IMR-90 (cell line): Measurements from ENCODE around the gene ACSL1. TPM values are rescaled to one million over a fixed set of nuclear protein-coding genes. Genes with fewer than 3 reads are reported as not detected.

Experiments
- ATAC-seq: fragments of 200-7000 bp; cut with Tn5 transposase; 2 replicates; pipeline ENCODE4 v1.9.1; 2020; ENCODE audit warnings: low read depth, mild to moderate bottlenecking, moderate library complexity
- BruUV-seq: library from RNA; stranded (reverse); fragments of 400-500 nt; replicated peaks from 2 replicates; lab custom pipeline; 2021; lab: Mats Ljungman, UMichigan
- CTCF ChIA-PET: fragments of 300-600 bp; formaldehyde crosslinking; extraction: SDS; loops from one replicate; lab custom pipeline; 2021; ENCODE audit warnings: antibody characterized with exemption; lab: Yijun Ruan, JAX
- POLR2A ChIA-PET: fragments of 300-600 bp; sonication (Branson Sonifier 250); formaldehyde crosslinking; loops from one replicate; lab custom pipeline; 2022; ENCODE audit warnings: antibody characterized with exemption; ENCODE audit not compliant: unreplicated experiment; lab: Charles Lee
- DNase-seq: peaks from one replicate; pipeline ENCODE4 v3.0.0; 2013
- H2AFZ ChIP-seq: replicated peaks from 2 replicates; pipeline ENCODE3; 2013; ENCODE audit warnings: low read length, mild to moderate bottlenecking; ENCODE audit not compliant: poor library complexity
- H2AK5ac ChIP-seq: 2 replicates; pipeline ENCODE4 v1.6.1; 2013; ENCODE audit warnings: low read depth, low read length, inconsistent platforms
- H2AK9ac ChIP-seq: replicated peaks from 2 replicates; pipeline ENCODE3; 2013; ENCODE audit warnings: mild to moderate bottlenecking, low read depth, low read length, moderate library complexity; ENCODE audit not compliant: poor library complexity
- H2BK120ac ChIP-seq: 2 replicates; pipeline ENCODE4 v1.6.1; 2013; ENCODE audit warnings: low read depth, low read length, inconsistent platforms
- H2BK15ac ChIP-seq: 3 replicates; pipeline ENCODE4 v1.6.1; 2013; ENCODE audit warnings: low read depth, low read length, inconsistent platforms
- H2BK20ac ChIP-seq: 2 replicates; pipeline ENCODE4 v1.6.1; 2013; ENCODE audit warnings: low read depth, mild to moderate bottlenecking, inconsistent platforms, low read length, moderate library complexity
- H2BK5ac ChIP-seq: 2 replicates; pipeline ENCODE4 v1.6.1; 2013; ENCODE audit warnings: mild to moderate bottlenecking, low read depth, low read length, inconsistent platforms; ENCODE audit not compliant: poor library complexity, severe bottlenecking
- H3K14ac ChIP-seq: replicated peaks from 2 replicates; pipeline ENCODE4 v1.6.1; 2013; ENCODE audit warnings: low read depth, low read length, inconsistent platforms
- H3K18ac ChIP-seq: 2 replicates; pipeline ENCODE4 v1.6.1; 2013; ENCODE audit warnings: low read depth, low read length, control low read depth
- H3K23ac ChIP-seq: 2 replicates; pipeline ENCODE4 v1.6.1; 2013; ENCODE audit warnings: low read depth, low read length, inconsistent platforms
- H3K27ac ChIP-seq: 2 replicates; pipeline ENCODE4 v1.5.1; 2013; ENCODE audit warnings: mild to moderate bottlenecking, control low read depth, low read length; ENCODE audit not compliant: insufficient read depth
- H3K27me3 ChIP-seq: 2 replicates; pipeline ENCODE4 v1.6.1; 2013; ENCODE audit warnings: low read length; ENCODE audit not compliant: control insufficient read depth, insufficient read depth
- H3K36me3 ChIP-seq: 2 replicates; pipeline ENCODE4 v1.6.1; 2013; ENCODE audit warnings: low read length, mixed read lengths; ENCODE audit not compliant: control insufficient read depth, insufficient read depth
- H3K4ac ChIP-seq: 2 replicates; pipeline ENCODE4 v1.6.1; 2013; ENCODE audit warnings: low read depth, low read length, inconsistent platforms
- H3K4me1 ChIP-seq: 2 replicates; pipeline ENCODE4 v1.6.1; 2013; ENCODE audit warnings: low read length, mixed read lengths; ENCODE audit not compliant: control insufficient read depth, insufficient read depth
- H3K4me2 ChIP-seq: 2 replicates; pipeline ENCODE4 v1.6.1; 2013; ENCODE audit warnings: low read depth, mild to moderate bottlenecking, control low read depth, low read length, moderate library complexity
- H3K4me3 ChIP-seq: 2 replicates; pipeline ENCODE4 v1.5.1; 2013; ENCODE audit warnings: low read depth, mild to moderate bottlenecking, control low read depth, low read length, moderate library complexity; ENCODE audit not compliant: insufficient read depth
- H3K56ac ChIP-seq: 2 replicates; pipeline ENCODE4 v1.6.1; 2013; ENCODE audit warnings: low read length, inconsistent platforms; ENCODE audit not compliant: insufficient read depth; ENCODE audit errors: extremely low read depth
- H3K79me1 ChIP-seq, 2 experiments: 2 replicates each; pipeline ENCODE4 v1.6.1; 2013; ENCODE audit warnings: low read length in 2 of 2, inconsistent platforms in 1 of 2, low read depth in 1 of 2
- H3K9ac ChIP-seq: 2 replicates; pipeline ENCODE4 v1.6.1; 2013; ENCODE audit warnings: low read depth, low read length, control low read depth
- H3K9me1 ChIP-seq: 2 replicates; pipeline ENCODE4 v1.6.1; 2013; ENCODE audit warnings: low read length, inconsistent platforms; ENCODE audit not compliant: insufficient read depth
- H3K9me3 ChIP-seq: 2 replicates; pipeline ENCODE4 v1.6.1; 2013; ENCODE audit warnings: low read length; ENCODE audit not compliant: control insufficient read depth, insufficient read depth
- H4K20me1 ChIP-seq: 2 replicates; pipeline ENCODE4 v1.6.1; 2013; ENCODE audit warnings: low read length, inconsistent platforms; ENCODE audit not compliant: insufficient read depth
- H4K5ac ChIP-seq: 2 replicates; pipeline ENCODE4 v1.6.1; 2013; ENCODE audit warnings: mild to moderate bottlenecking, low read depth, low read length, control low read depth
- H4K8ac ChIP-seq, 2 experiments: 2 replicates each; pipeline ENCODE4 v1.6.1; 2013; ENCODE audit warnings: low read depth in 2 of 2, low read length in 2 of 2, control low read depth in 1 of 2, inconsistent platforms in 1 of 2
- H4K91ac ChIP-seq: 2 replicates; pipeline ENCODE4 v1.6.1; 2013; ENCODE audit warnings: low read depth, low read length, inconsistent platforms; ENCODE audit not compliant: insufficient read depth
- BHLHE40 ChIP-seq: fragments of 150-350 bp; IDR thresholded peaks from 2 replicates; pipeline ENCODE4 v1.6.1; 2016; ENCODE audit warnings: mild to moderate bottlenecking, low read depth, low read length
- CEBPB ChIP-seq: IDR thresholded peaks from 2 replicates; pipeline ENCODE4 v1.6.1; 2012; ENCODE audit warnings: low read depth, low read length, improper control_type of control experiment
- CTCF ChIP-seq: conservative IDR thresholded peaks from 2 replicates; pipeline ENCODE4 v1.5.1; 2012; ENCODE audit warnings: mild to moderate bottlenecking, low read depth, low read length, improper control_type of control experiment
- ELK1 ChIP-seq: fragments of 150-350 bp; IDR thresholded peaks from 2 replicates; pipeline ENCODE4 v1.6.1; 2016; ENCODE audit warnings: low read depth, mild to moderate bottlenecking, low read length, moderate library complexity, borderline replicate concordance
- FOS ChIP-seq: fragments of 150-350 bp; IDR thresholded peaks from 2 replicates; pipeline ENCODE4 v1.6.1; 2016; ENCODE audit warnings: low read depth, low read length
- MAZ ChIP-seq: IDR thresholded peaks from 2 replicates; pipeline ENCODE4 v1.6.1; 2012; ENCODE audit warnings: low read depth, mild to moderate bottlenecking, low read length, improper control_type of control experiment, moderate library complexity, borderline replicate concordance
- MXI1 ChIP-seq: IDR thresholded peaks from 2 replicates; pipeline ENCODE4 v1.6.1; 2012; ENCODE audit warnings: low read depth, mild to moderate bottlenecking, low read length, moderate library complexity, borderline replicate concordance
- POLR2A ChIP-seq: IDR thresholded peaks from 2 replicates; pipeline ENCODE4 v1.6.1; 2012; ENCODE audit warnings: mild to moderate bottlenecking, low read depth, low read length
- RAD21 ChIP-seq: IDR thresholded peaks from 2 replicates; pipeline ENCODE4 v1.6.1; 2012; ENCODE audit warnings: low read length, improper control_type of control experiment
- RCOR1 ChIP-seq: IDR thresholded peaks from 2 replicates; pipeline ENCODE4 v1.6.1; 2012; ENCODE audit warnings: mild to moderate bottlenecking, low read length, improper control_type of control experiment; ENCODE audit not compliant: insufficient replicate concordance
- RFX5 ChIP-seq: IDR thresholded peaks from 2 replicates; pipeline ENCODE4 v1.8.0; 2012; ENCODE audit warnings: low read depth, mild to moderate bottlenecking, low read length, moderate library complexity
- SMC3 ChIP-seq: fragments of 150-350 bp; IDR thresholded peaks from 2 replicates; pipeline ENCODE4 v1.6.1; 2016; ENCODE audit warnings: low read depth, mild to moderate bottlenecking, antibody characterized with exemption, low read length, moderate library complexity
- WGBS, 2 experiments: methylation state at CpG; one replicate each; pipeline versions ENCODE4 v1.1.5 to v1.1.7; 2013; ENCODE audit warnings: missing lambda C conversion rate in 2 of 2; ENCODE audit not compliant: insufficient read length in 1 of 2; ENCODE audit errors: extremely low coverage in 2 of 2; 5-methylcytosine and 5-hydroxymethylcytosine counted together
- dilution Hi-C: fragments of 300-500 bp; cut with HindIII; formaldehyde crosslinking; loops from one replicate; pipeline ENCODE4 v1.14.3; 2018; ENCODE audit warnings: low sequenced_read_pairs; ENCODE audit not compliant: unreplicated experiment
- in situ Hi-C: fragments of 300-500 bp; cut with MboI; formaldehyde crosslinking; loops from 3 replicates; pipeline ENCODE4 v1.14.3; 2019; ENCODE audit warnings: low sequenced_read_pairs, inconsistent platforms, mixed read lengths
- intact Hi-C: fragments of 100-400 bp; cut with micrococcal nuclease; formaldehyde crosslinking; loops from 2 replicates; pipeline ENCODE4 v1.10.0; 2022
- polyA plus RNA-seq, 3 experiments: library from polyadenylated mRNA; depleted of rRNA; stranded (reverse); fragments of >200 nt; gene quantifications; 2 replicates each; pipeline ENCODE4 v1.2.3, GENCODE V29; 2012; ENCODE audit warnings: low replicate concordance in 1 of 3
- total RNA-seq: library from RNA; depleted of rRNA; stranded (reverse); fragments of >200 nt; gene quantifications from 2 replicates; pipeline ENCODE4 v1.2.3, GENCODE V29; 2012
- TF ChIP-seq, protein P1 (sequence below): fragments of 150-350 bp; IDR thresholded peaks from 2 replicates; pipeline ENCODE4 v1.6.1; 2017; ENCODE audit warnings: mild to moderate bottlenecking, antibody characterized with exemption, low read length, low read depth

The ACSL1 gene
- total and polyA plus RNA-seq, 2 of the 4 experiments (the other 2 are of a cell fraction): 14.4 to 26.0 TPM

GRCh38 chr4:184806711-184807110 is 19.1 kb downstream of the ACSL1 start:
- Histone ChIP-seq H3K27ac (no peak overlapping the region), H2AK9ac (no peak overlapping the region), H3K79me1 (peaks cover 15 to 24% of the 10 kb centered on the region in 2 experiments; a peak in 3 of 4 replicates), H3K4ac (no peak overlapping the region), H2AK5ac (no peak overlapping the region), H3K18ac (no peak overlapping the region), H2BK20ac (no peak overlapping the region), H3K23ac (no peak overlapping the region), H3K27me3 (0 out of 2 replicates have a peak, but pooled peaks cover 1% of the 10 kb centered on the region), H4K5ac (no peak overlapping the region), H2BK15ac (no peak overlapping the region), H4K8ac (no peak overlapping the region), H3K9ac (no peak overlapping the region), H4K20me1 (peaks cover 27% of the 10 kb centered on the region), H3K36me3 (peaks cover 1% of the 10 kb centered on the region; the same call in 1 of the 2 replicates), H3K4me1 (peaks cover 3% of the 10 kb centered on the region; the same call in 1 of the 2 replicates), H2AFZ (no peak overlapping the region), H3K4me2 (no peak overlapping the region), H2BK5ac (no peak overlapping the region), H3K14ac (no peak overlapping the region), H3K56ac (no peak overlapping the region), H2BK120ac (no peak overlapping the region), H3K4me3 (no peak overlapping the region), H4K91ac (no peak overlapping the region), H3K9me3 (no peaks in the 10 kb centered on the region), H3K9me1 (no peaks in the 10 kb centered on the region; the same call in 1 of the 2 replicates)
- no TSS peak for BruUV-seq
- no peak for DNase-seq
- WGBS, 2 experiments: no CpG with 5 or more reads among the region's 1 CpG
- ATAC-seq: no peak
- ChIA-PET POLR2A (no interaction called here), CTCF (no interaction called here)
- intact Hi-C loops: no loop called here
- dilution Hi-C loops: no loop called here
- in situ Hi-C loops: no loop called here
- TF ChIP-seq, protein P1, sequence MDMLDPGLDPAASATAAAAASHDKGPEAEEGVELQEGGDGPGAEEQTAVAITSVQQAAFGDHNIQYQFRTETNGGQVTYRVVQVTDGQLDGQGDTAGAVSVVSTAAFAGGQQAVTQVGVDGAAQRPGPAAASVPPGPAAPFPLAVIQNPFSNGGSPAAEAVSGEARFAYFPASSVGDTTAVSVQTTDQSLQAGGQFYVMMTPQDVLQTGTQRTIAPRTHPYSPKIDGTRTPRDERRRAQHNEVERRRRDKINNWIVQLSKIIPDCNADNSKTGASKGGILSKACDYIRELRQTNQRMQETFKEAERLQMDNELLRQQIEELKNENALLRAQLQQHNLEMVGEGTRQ: no peak
- TF ChIP-seq RCOR1 (no peak), BHLHE40 (no peak), FOS (no peak), RFX5 (no peak), ELK1 (no peak), CEBPB (no peak), MAZ (no peak), SMC3 (no peak), CTCF (no peak), POLR2A (no peak), MXI1 (no peak), RAD21 (no peak)
